ENCODE measurements around the gene KLHDC10.
A peak's percentile ranks its signal among the peaks of the same experiment; 100 is the strongest.
"Not testable (repeated sequence)": the region's sequence is repeated elsewhere in the genome, so short reads cannot be mapped to it uniquely, and the experiment has no call there.

Gene KLHDC10

DNA sequence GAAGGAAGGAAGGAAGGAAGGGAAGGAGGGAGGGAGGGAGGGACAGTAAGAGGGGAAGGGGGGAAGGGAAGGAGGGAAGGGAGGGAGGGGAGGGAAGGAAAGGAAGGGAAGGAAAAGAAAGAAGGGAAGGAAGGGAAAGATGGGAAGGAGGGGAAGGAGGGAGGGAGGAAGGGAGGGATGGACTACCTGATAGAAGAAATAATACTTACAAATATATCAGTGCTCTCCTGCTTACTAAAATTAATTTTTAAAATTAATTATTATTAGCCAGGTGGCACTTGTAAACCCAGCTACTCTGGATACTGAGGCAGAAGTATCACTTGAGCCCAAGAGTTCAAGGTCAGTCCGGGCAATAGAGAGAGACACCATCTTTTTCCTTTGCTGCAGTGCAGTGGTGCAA, 37.6 kb upstream of the KLHDC10 start:
- Histone ChIP-seq H3K4me3 (ENCODE audit: low read depth, low read length) (no peak overlapping the region), H3K27me3 (no peaks in the 10 kb centered on the region), H3K9me3 (no peaks in the 10 kb centered on the region), H3K36me3 (peaks cover 35% of the 10 kb centered on the region), H3K4me1 (no peaks in the 10 kb centered on the region)
- TF ChIP-seq, protein P1, sequence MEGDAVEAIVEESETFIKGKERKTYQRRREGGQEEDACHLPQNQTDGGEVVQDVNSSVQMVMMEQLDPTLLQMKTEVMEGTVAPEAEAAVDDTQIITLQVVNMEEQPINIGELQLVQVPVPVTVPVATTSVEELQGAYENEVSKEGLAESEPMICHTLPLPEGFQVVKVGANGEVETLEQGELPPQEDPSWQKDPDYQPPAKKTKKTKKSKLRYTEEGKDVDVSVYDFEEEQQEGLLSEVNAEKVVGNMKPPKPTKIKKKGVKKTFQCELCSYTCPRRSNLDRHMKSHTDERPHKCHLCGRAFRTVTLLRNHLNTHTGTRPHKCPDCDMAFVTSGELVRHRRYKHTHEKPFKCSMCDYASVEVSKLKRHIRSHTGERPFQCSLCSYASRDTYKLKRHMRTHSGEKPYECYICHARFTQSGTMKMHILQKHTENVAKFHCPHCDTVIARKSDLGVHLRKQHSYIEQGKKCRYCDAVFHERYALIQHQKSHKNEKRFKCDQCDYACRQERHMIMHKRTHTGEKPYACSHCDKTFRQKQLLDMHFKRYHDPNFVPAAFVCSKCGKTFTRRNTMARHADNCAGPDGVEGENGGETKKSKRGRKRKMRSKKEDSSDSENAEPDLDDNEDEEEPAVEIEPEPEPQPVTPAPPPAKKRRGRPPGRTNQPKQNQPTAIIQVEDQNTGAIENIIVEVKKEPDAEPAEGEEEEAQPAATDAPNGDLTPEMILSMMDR (IDR thresholded peaks at IDR 0.05; ENCODE audit: low read depth, low read length) = no peak
- no peak for DNase-seq

DNA sequence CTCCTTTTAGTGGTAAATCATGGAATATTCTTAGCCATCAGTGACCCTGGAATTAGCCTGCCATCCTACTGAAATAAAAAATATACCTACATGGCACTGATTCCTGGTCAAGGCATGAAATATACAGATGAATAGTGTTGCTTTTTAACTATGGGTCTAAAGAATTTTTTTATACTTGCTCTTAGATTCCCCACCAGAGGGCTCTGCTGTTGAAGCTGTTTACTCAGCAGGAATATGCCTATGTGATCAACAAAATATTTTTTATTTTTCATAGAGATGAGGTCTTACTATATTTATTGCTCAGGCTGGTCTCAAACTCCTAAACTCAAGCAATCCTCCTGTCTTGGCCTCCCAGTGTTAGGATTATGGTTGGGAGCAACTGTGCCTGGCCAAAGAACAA, 32.6 kb upstream of the KLHDC10 start:
- peaks cover 29% of the 10 kb centered on the region for H3K36me3 ChIP-seq
- no peak for DNase-seq
- no peaks in the 10 kb centered on the region for H3K9me3 ChIP-seq
- TF ChIP-seq, protein P1 (IDR thresholded peaks at IDR 0.05; ENCODE audit: low read depth, low read length) = peak; percentile 43
- H3K4me3 ChIP-seq (ENCODE audit: low read depth, low read length) = no peak overlapping the region
- no peaks in the 10 kb centered on the region for H3K27me3 ChIP-seq
- no peaks in the 10 kb centered on the region for H3K4me1 ChIP-seq

DNA sequence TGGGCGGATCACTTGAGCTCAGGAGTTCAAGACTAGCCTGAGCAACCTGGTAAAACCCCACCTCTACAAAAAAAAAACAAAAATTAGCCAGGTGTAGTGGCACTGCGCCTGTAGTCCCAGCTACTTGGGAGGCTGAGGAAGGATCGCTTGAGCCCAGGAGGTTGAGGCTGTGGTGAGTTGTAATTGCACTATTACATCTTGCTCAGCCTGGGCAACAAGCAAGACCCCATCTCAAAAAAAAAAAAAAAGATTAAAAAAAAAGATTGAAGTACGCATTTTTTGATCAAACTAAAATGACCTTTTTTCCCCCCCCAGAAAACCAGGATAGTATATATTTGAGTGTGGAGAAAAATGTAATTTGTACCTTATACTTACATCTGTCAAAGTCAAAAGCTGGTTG, 29.8 kb upstream of the KLHDC10 start:
- no peaks in the 10 kb centered on the region for H3K4me1 ChIP-seq
- H3K4me3 ChIP-seq (ENCODE audit: low read depth, low read length) = no peak overlapping the region
- H3K27me3 ChIP-seq = no peaks in the 10 kb centered on the region
- H3K9me3 ChIP-seq = no peaks in the 10 kb centered on the region
- peaks cover 25% of the 10 kb centered on the region for H3K36me3 ChIP-seq
- DNase-seq = no peak
- TF ChIP-seq, protein P1 (IDR thresholded peaks at IDR 0.05; ENCODE audit: low read depth, low read length) = no peak

DNA sequence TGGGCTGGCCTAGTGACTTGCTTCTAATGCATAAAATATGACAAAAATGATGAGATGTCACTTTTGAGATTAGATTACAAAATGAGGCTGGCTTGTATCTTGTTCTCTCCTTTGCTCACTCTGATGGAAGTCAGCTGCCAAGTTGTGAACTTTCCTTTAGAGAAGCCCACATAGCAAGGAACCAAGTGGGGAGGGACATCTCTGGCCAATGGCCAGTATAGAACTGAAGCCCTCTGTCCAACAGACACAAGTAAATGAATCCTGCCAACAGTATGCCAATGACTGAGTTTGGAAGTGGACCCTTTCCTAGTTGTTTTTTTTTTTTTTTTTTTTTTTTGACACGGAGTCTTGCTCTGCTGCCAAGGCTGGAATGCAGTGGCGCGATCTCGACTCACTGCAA, 22.5 kb upstream of the KLHDC10 start:
- Histone ChIP-seq H3K9me3 (no peaks in the 10 kb centered on the region), H3K4me1 (no peaks in the 10 kb centered on the region), H3K27me3 (no peaks in the 10 kb centered on the region), H3K4me3 (ENCODE audit: low read depth, low read length) (no peak overlapping the region), H3K36me3 (peaks cover 7% of the 10 kb centered on the region; the same call in 1 of the 2 replicates)
- TF ChIP-seq, protein P1 (IDR thresholded peaks at IDR 0.05; ENCODE audit: low read depth, low read length) = no peak
- DNase-seq = no peak

DNA sequence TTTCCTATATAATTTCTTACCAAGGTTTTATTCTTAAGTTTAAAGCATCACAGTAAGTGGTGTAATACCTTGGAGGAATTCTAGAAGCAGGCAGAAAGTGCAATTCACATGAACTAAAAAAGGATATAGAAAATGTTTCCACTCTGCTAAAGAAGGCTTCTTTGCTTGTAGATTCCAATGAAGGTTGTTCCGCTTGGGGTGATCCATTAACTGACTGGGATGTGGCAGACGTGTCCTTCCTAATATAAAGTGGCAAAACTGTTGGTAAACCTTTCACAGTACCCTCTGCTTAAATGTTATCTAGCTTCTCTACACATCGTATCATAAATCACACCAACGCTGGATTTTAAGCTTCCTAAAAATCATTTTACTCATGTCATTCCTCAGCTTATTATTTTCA, 21.4 kb upstream of the KLHDC10 start:
- DNase-seq = no peak
- no peaks in the 10 kb centered on the region for H3K9me3 ChIP-seq
- H3K27me3 ChIP-seq = no peaks in the 10 kb centered on the region
- H3K4me3 ChIP-seq (ENCODE audit: low read depth, low read length) = no peak overlapping the region
- TF ChIP-seq, protein P1 (IDR thresholded peaks at IDR 0.05; ENCODE audit: low read depth, low read length) = no peak
- H3K36me3 ChIP-seq = peaks cover 7% of the 10 kb centered on the region; the same call in 1 of the 2 replicates
- H3K4me1 ChIP-seq = no peaks in the 10 kb centered on the region

DNA sequence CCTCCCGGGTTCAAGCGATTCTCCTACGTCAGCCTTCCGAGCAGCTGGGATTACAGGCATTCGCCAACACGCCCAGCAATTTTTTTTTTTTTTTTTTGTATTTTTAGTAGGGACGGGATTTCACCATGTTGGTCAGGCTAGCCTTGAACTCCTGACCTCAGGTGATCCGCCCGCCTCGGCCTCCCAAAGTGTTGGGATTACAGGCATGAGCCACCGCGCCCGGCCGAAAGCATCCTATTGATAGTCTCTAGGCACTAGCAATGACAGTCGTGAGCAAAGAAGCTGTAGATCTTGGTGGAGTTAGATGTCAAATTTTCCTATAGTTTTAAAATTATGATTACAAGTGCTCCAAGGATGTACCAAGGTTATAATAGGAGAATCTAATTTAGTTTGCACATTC, 18.1 kb upstream of the KLHDC10 start:
- not testable (repeated sequence) for H3K4me1 ChIP-seq; DNase-seq; H3K4me3 ChIP-seq (ENCODE audit: low read depth, low read length); H3K27me3 ChIP-seq; H3K9me3 ChIP-seq; H3K36me3 ChIP-seq

DNA sequence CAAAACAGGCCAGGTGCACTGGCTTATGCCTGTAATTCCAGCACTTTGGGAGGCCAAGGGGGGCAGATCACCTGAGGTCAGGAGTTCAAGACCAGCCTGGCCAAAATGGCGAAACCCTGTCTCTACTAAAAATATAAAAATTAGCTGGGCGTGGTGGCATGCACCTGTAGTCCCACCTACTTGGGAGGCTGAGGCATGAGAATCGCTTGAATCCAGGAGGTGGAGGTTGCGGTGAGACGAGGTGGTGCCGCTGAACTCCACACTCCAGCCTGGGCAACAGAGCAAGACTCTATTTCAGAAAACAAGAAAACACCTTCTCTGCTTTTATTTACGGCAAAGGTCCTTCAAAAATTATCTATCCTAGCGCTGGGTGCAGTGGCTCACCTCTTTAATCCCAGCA, 15.1 kb upstream of the KLHDC10 start:
- not testable (repeated sequence) for DNase-seq; H3K4me1 ChIP-seq; H3K4me3 ChIP-seq (ENCODE audit: low read depth, low read length); H3K27me3 ChIP-seq; H3K9me3 ChIP-seq; H3K36me3 ChIP-seq
